Left lung (tissue), 10 donors: Measurements from ENCODE around the gene EPPIN. TPM values are rescaled to one million over a fixed set of nuclear protein-coding genes. Genes with fewer than 3 reads are reported as not detected.
A peak's percentile ranks its signal among the peaks of the same experiment; 100 is the strongest.
"Not testable (repeated sequence)": the region's sequence is repeated elsewhere in the genome, so short reads cannot be mapped to it uniquely, and the experiment has no call there.

Experiments
- ATAC-seq: fragments of 200-7000 bp; cut with Tn5 transposase; one replicate; pipeline ENCODE4 v1.9.1; 2020; ENCODE audit warnings: moderate library complexity
- DNase-seq, 4 donors: peaks; one replicate each; pipeline ENCODE4 v3.0.0-alpha.2; 2013 to 2020
- H3K27ac ChIP-seq, 2 donors: fragments of 200-600 bp; sonication (generic) in 1 of 2; one replicate each; pipeline versions ENCODE4 v1.5.0 to v1.8.0; 2020 to 2021
- H3K27me3 ChIP-seq, 2 donors: fragments of 200-600 bp; sonication (generic) in 1 of 2; one replicate each; pipeline versions ENCODE4 v1.5.0 to v1.8.0; 2020 to 2021
- H3K36me3 ChIP-seq, 2 donors: fragments of 200-600 bp; sonication (generic) in 1 of 2; one replicate each; pipeline versions ENCODE4 v1.5.0 to v1.8.0; 2020 to 2021
- H3K4me1 ChIP-seq, 2 donors: fragments of 200-600 bp; one replicate each; pipeline ENCODE4 v1.8.0; 2021
- H3K4me3 ChIP-seq, 2 donors: fragments of 200-600 bp; sonication (generic) in 1 of 2; one replicate each; pipeline versions ENCODE4 v1.5.0 to v1.8.0; 2020 to 2021; ENCODE audit warnings: mild to moderate bottlenecking in 1 of 2
- H3K9me3 ChIP-seq, 2 donors: fragments of 200-600 bp; sonication (generic) in 1 of 2; one replicate each; pipeline versions ENCODE4 v1.5.0 to v1.8.0; 2020 to 2021
- CTCF ChIP-seq, 2 donors: fragments of 200-600 bp; sonication (generic) in 1 of 2; IDR thresholded peaks; one replicate each; pipeline versions ENCODE4 v1.5.0 to v1.8.0; 2021; ENCODE audit warnings: antibody characterized with exemption in 2 of 2
- intact Hi-C, 2 donors: fragments of 100-400 bp; cut with DNase I; formaldehyde crosslinking; loops; one replicate each; pipeline versions ENCODE4 v1.11.2 to v1.14.2; 2022
- polyA plus RNA-seq, 6 donors: library from polyadenylated mRNA; unstranded; fragments of 120-200 nt; gene quantifications; one replicate each; pipeline ENCODE4 v1.2.1, GENCODE V29; 2013; ENCODE audit not compliant: insufficient read length in 6 of 6
- total RNA-seq, 2 donors: library from RNA; stranded (reverse); fragmentation: NEBNext Ultra II Directional; extraction: Animal tissue kit (Norgen Biotek cat#: 25700); gene quantifications; one replicate each; pipeline ENCODE4 v1.2.1, GENCODE V29; 2021
- donor health status: DM: no; HTN: yes; CAD: no.
- donor health status: DM: no; HTN: no; CAD: no.

The EPPIN gene
- total and polyA plus RNA-seq, 8 donors, result 0.10 to 0.37 (median 0.20) TPM; not detected in 2

GRCh38 chr20:45588800-45589199 lies 41.6 kb upstream of the EPPIN start:
- intact Hi-C loops, result no loop called here
- Histone ChIP-seq H3K4me1 (no peaks in the 10 kb centered on the region), H3K27ac (no peak overlapping the region), H3K27me3 (peaks cover 0 to 5% of the 10 kb centered on the region in 2 donors), H3K4me3 (no peak overlapping the region), H3K36me3 (no peaks in the 10 kb centered on the region), H3K9me3 (no peaks in the 10 kb centered on the region)
- no peak for TF ChIP-seq CTCF (IDR thresholded peaks at IDR 0.05)
- no peak for ATAC-seq
- no peak for DNase-seq

GRCh38 chr20:45585986-45586385 lies 38.8 kb upstream of the EPPIN start:
- ATAC-seq, H3K4me1 ChIP-seq, DNase-seq, intact Hi-C loops, H3K36me3 ChIP-seq, H3K27ac ChIP-seq, H3K4me3 ChIP-seq, H3K9me3 ChIP-seq: not testable (repeated sequence)
- peaks cover 0 to 21% of the 10 kb centered on the region in 2 donors for H3K27me3 ChIP-seq

GRCh38 chr20:45584294-45584693 lies 37.1 kb upstream of the EPPIN start:
- H3K36me3 ChIP-seq, H3K9me3 ChIP-seq, ATAC-seq, H3K4me3 ChIP-seq, DNase-seq, H3K27ac ChIP-seq, H3K4me1 ChIP-seq, intact Hi-C loops: not testable (repeated sequence)
- H3K27me3 ChIP-seq, result peaks cover 0 to 23% of the 10 kb centered on the region in 2 donors

GRCh38 chr20:45583502-45583901 lies 36.3 kb upstream of the EPPIN start:
- no peaks in the 10 kb centered on the region for H3K9me3 ChIP-seq
- no peak overlapping the region for H3K27ac ChIP-seq
- no peak overlapping the region for H3K4me3 ChIP-seq
- no peaks in the 10 kb centered on the region for H3K4me1 ChIP-seq
- H3K27me3 ChIP-seq, result peaks cover 0 to 23% of the 10 kb centered on the region in 2 donors
- intact Hi-C loops, result no loop called here
- DNase-seq (no peak), ATAC-seq (no peak)
- H3K36me3 ChIP-seq, result no peaks in the 10 kb centered on the region
- no peak for TF ChIP-seq CTCF (IDR thresholded peaks at IDR 0.05)

GRCh38 chr20:45581702-45582101 lies 34.5 kb upstream of the EPPIN start:
- ATAC-seq, result no peak
- H3K36me3 ChIP-seq, result no peaks in the 10 kb centered on the region

GRCh38 chr20:45579184-45579583 lies 32.0 kb upstream of the EPPIN start, which contains the start of gene WFDC8:
Gene WFDC8 (minus strand): TSS chr20:45579284. CDS start chr20:45579247, 37 bp downstream.
- Histone ChIP-seq H3K27me3 (peaks cover 0 to 19% of the 10 kb centered on the region in 2 donors), H3K4me1 (no peaks in the 10 kb centered on the region), H3K9me3 (no peaks in the 10 kb centered on the region), H3K27ac (no peak within 1 kb of the TSS), H3K36me3 (no peaks in the 10 kb centered on the region), H3K4me3 (no peak within 1 kb of the TSS)
- intact Hi-C loops, result no loop called here
- TF ChIP-seq CTCF (IDR thresholded peaks at IDR 0.05), result no peak
- ATAC-seq, result no peak
- DNase-seq, result peak in 1 of 4 donors; percentile 33

More at GRCh38 chr20:45581702-45582101, 34.5 kb upstream of the EPPIN start:
- Histone ChIP-seq H3K4me1 (no peaks in the 10 kb centered on the region), H3K27me3 (peaks cover 0 to 23% of the 10 kb centered on the region in 2 donors), H3K9me3 (no peaks in the 10 kb centered on the region), H3K27ac (no peak overlapping the region), H3K4me3 (no peak overlapping the region)
- no peak for TF ChIP-seq CTCF (IDR thresholded peaks at IDR 0.05)
- intact Hi-C loops, result no loop called here
- DNase-seq, result no peak
